GM23338 (cell line): ENCODE results near the gene GUCA1C. TPM values are rescaled to one million over a fixed set of nuclear protein-coding genes. Genes with fewer than 3 reads are reported as not detected.

Experiments
- ATAC-seq: fragments of 200-7000 bp; cut with Tn5 transposase; 3 replicates; pipeline ENCODE4 v1.9.1; 2020
- DNase-seq: peaks from one replicate; pipeline ENCODE4 v3.0.0-alpha.2; 2015; ENCODE audit warnings: low spot score
- H2AFZ ChIP-seq: fragments of 200-600 bp; sonication (generic); 2 replicates; pipeline ENCODE4 v1.8.0; 2016; ENCODE audit warnings: antibody characterized with exemption, mild to moderate bottlenecking, moderate library complexity
- H3F3A ChIP-seq: fragments of 200-600 bp; sonication (generic); replicated peaks from 2 replicates; pipeline ENCODE4 v1.8.0; 2017; ENCODE audit warnings: antibody characterized with exemption, mixed run types, low read depth
- H3K27ac ChIP-seq: fragments of 200-600 bp; sonication (generic); 2 replicates; pipeline ENCODE4 v1.6.1; 2016; ENCODE audit warnings: low read depth
- H3K27me3 ChIP-seq: fragments of 200-600 bp; sonication (generic); 2 replicates; pipeline ENCODE4 v1.8.0; 2016; ENCODE audit warnings: mild to moderate bottlenecking, mixed run types, moderate library complexity; ENCODE audit not compliant: insufficient read depth
- H3K36me3 ChIP-seq: fragments of 200-600 bp; sonication (generic); 2 replicates; pipeline ENCODE4 v1.8.0; 2016; ENCODE audit warnings: mild to moderate bottlenecking; ENCODE audit not compliant: insufficient read depth
- H3K4me1 ChIP-seq: fragments of 200-600 bp; sonication (generic); 2 replicates; pipeline ENCODE4 v1.8.0; 2016; ENCODE audit warnings: mild to moderate bottlenecking, moderate library complexity; ENCODE audit not compliant: insufficient read depth
- H3K4me2 ChIP-seq: fragments of 200-600 bp; sonication (generic); 2 replicates; pipeline ENCODE4 v1.7.1; 2017; ENCODE audit warnings: mixed run types
- H3K4me3 ChIP-seq: fragments of 200-600 bp; sonication (generic); 2 replicates; pipeline ENCODE4 v1.6.1; 2016; ENCODE audit warnings: mixed run types
- H3K79me2 ChIP-seq: fragments of 200-600 bp; sonication (generic); replicated peaks from 2 replicates; pipeline ENCODE4 v1.8.0; 2017; ENCODE audit warnings: mild to moderate bottlenecking; ENCODE audit not compliant: insufficient read depth
- H3K9me2 ChIP-seq: fragments of 200-600 bp; sonication (generic); 2 replicates; pipeline ENCODE4 v1.8.0; 2017; ENCODE audit not compliant: insufficient read depth
- H4K20me1 ChIP-seq: fragments of 200-600 bp; sonication (generic); replicated peaks from 2 replicates; pipeline ENCODE4 v1.8.0; 2017; ENCODE audit warnings: mild to moderate bottlenecking; ENCODE audit not compliant: insufficient read depth
- H3K27ac Mint-ChIP-seq: 2 replicates; pipeline ENCODE4 v1.8.0; 2020; ENCODE audit warnings: inconsistent platforms, mild to moderate bottlenecking, moderate library complexity, mixed read lengths
- H3K27me3 Mint-ChIP-seq: 3 replicates; pipeline ENCODE4 v1.8.0; 2022; ENCODE audit warnings: low read depth, mild to moderate bottlenecking, moderate library complexity, mixed read lengths, inconsistent platforms; ENCODE audit not compliant: insufficient read depth, poor library complexity
- H3K36me3 Mint-ChIP-seq: 3 replicates; pipeline ENCODE4 v1.8.0; 2021; ENCODE audit warnings: low read depth, mild to moderate bottlenecking, inconsistent platforms, moderate library complexity, mixed read lengths
- H3K4me1 Mint-ChIP-seq: 3 replicates; pipeline ENCODE4 v1.8.0; 2020; ENCODE audit warnings: mild to moderate bottlenecking, inconsistent platforms, mixed read lengths
- H3K4me3 Mint-ChIP-seq: 3 replicates; pipeline ENCODE4 v1.8.0; 2021; ENCODE audit warnings: moderate library complexity, mild to moderate bottlenecking, inconsistent platforms, mixed read lengths
- H3K9me3 Mint-ChIP-seq: 3 replicates; pipeline ENCODE4 v1.8.0; 2020; ENCODE audit warnings: moderate library complexity, mild to moderate bottlenecking, inconsistent platforms, mixed read lengths
- CTCF ChIP-seq, 2 experiments: fragments of 200-600 bp in 1 of 2; sonication (generic) in 1 of 2; conservative IDR thresholded peaks; 2 replicates each; pipeline versions ENCODE4 v1.5.1 to v1.6.1; 2016 to 2017; ENCODE audit warnings: antibody characterized with exemption in 2 of 2, low read depth in 2 of 2, mild to moderate bottlenecking in 2 of 2, moderate library complexity in 1 of 2
- ETS1 ChIP-seq: IDR thresholded peaks from 2 replicates; pipeline ENCODE4 v1.6.1; 2016; ENCODE audit warnings: antibody characterized with exemption
- EZH2 ChIP-seq: fragments of 200-600 bp; sonication (generic); IDR thresholded peaks from one replicate; pipeline ENCODE4 v1.8.0; 2017; ENCODE audit warnings: antibody characterized with exemption, mild to moderate bottlenecking, low read depth; ENCODE audit not compliant: unreplicated experiment
- JUNB ChIP-seq: IDR thresholded peaks from one replicate; pipeline ENCODE4 v1.6.1; 2016; ENCODE audit warnings: antibody characterized with exemption; ENCODE audit not compliant: unreplicated experiment
- NANOG ChIP-seq: IDR thresholded peaks from 2 replicates; pipeline ENCODE4 v1.6.1; 2016; ENCODE audit warnings: antibody characterized with exemption, borderline replicate concordance
- POLR2AphosphoS5 ChIP-seq: IDR thresholded peaks from 2 replicates; pipeline ENCODE4 v1.6.1; 2016; ENCODE audit warnings: antibody characterized with exemption, low read depth
- STAT1 ChIP-seq: IDR thresholded peaks from one replicate; pipeline ENCODE4 v1.6.1; 2016; ENCODE audit warnings: antibody characterized with exemption; ENCODE audit not compliant: unreplicated experiment
- ZNF114 ChIP-seq: fragments of 250-450 bp; sonication (Bioruptor Pico); IDR thresholded peaks from 2 replicates; pipeline ENCODE4 v1.5.0; 2020; ENCODE audit warnings: mild to moderate bottlenecking, moderate library complexity
- ZNF331 ChIP-seq: fragments of 250-450 bp; sonication (Bioruptor Pico); IDR thresholded peaks from 2 replicates; pipeline ENCODE4 v1.5.0; 2020; ENCODE audit warnings: low read depth, mild to moderate bottlenecking, moderate library complexity
- ZNF462 ChIP-seq: fragments of 250-450 bp; sonication (Bioruptor Pico); IDR thresholded peaks from 2 replicates; pipeline ENCODE4 v1.5.0; 2020; ENCODE audit warnings: mild to moderate bottlenecking, moderate library complexity
- polyA plus RNA-seq: library from polyadenylated mRNA; unstranded; fragments of >200 nt; fragmentation: Nextera tagmentation; extraction: Ambion mirVana; gene quantifications from 2 replicates; pipeline ENCODE4 v1.2.1, GENCODE V29; 2016
- total RNA-seq: library from RNA; depleted of rRNA; stranded (reverse); fragments of >200 nt; shearing (Covaris generic); gene quantifications from 2 replicates; pipeline ENCODE4 v1.2.3, GENCODE V29; 2014

The GUCA1C gene
- total and polyA plus RNA-seq, 2 experiments from 2014 or later: not detected

GRCh38 chr3:108951820-108952501 is 1.7 kb downstream of the GUCA1C start:
- no peaks in the 10 kb centered on the region for H3K27me3 Mint-ChIP-seq
- no peak for ATAC-seq

GRCh38 chr3:108947855-108948254 is 5.8 kb downstream of the GUCA1C start:
- no peak overlapping the region for H3K27ac Mint-ChIP-seq
- Histone ChIP-seq H4K20me1 (no peaks in the 10 kb centered on the region), H3K4me3 (no peak overlapping the region), H3K79me2 (no peaks in the 10 kb centered on the region), H3K4me1 (no peaks in the 10 kb centered on the region), H3K9me2 (no peaks in the 10 kb centered on the region), H3K36me3 (no peaks in the 10 kb centered on the region), H3K4me2 (no peak overlapping the region), H3K27ac (no peak overlapping the region), H3K27me3 (no peaks in the 10 kb centered on the region), H2AFZ (peak overlapping the region; percentile 72; the same call in 1 of the 2 replicates), H3F3A (no peaks in the 10 kb centered on the region)
- H3K27me3 Mint-ChIP-seq: no peaks in the 10 kb centered on the region
- H3K9me3 Mint-ChIP-seq: no peaks in the 10 kb centered on the region
- H3K4me1 Mint-ChIP-seq: no peaks in the 10 kb centered on the region; the same call in 2 of the 3 replicates
- DNase-seq (no peak), ATAC-seq (no peak)
- H3K4me3 Mint-ChIP-seq: no peak overlapping the region
- no peaks in the 10 kb centered on the region for H3K36me3 Mint-ChIP-seq
- TF ChIP-seq ZNF462 (CRISPR knock-in tag): no peak
- TF ChIP-seq ZNF114 (CRISPR knock-in tag): no peak
- no peak for TF ChIP-seq ETS1
- no peak for TF ChIP-seq STAT1
- TF ChIP-seq POLR2AphosphoS5: no peak
- no peak for TF ChIP-seq JUNB
- no peak for TF ChIP-seq EZH2
- TF ChIP-seq CTCF (conservative IDR thresholded peaks at IDR 0.05; ENCODE audit: low read depth in 2 of 2): no peak
- no peak for TF ChIP-seq ZNF331
- no peak for TF ChIP-seq NANOG

More at GRCh38 chr3:108951820-108952501, 1.7 kb downstream of the GUCA1C start:
- Histone ChIP-seq H3K27ac (no peak overlapping the region), H3K4me2 (no peak overlapping the region), H3K79me2 (no peaks in the 10 kb centered on the region), H3F3A (no peaks in the 10 kb centered on the region), H3K4me3 (no peak overlapping the region), H2AFZ (no peak overlapping the region), H3K27me3 (no peaks in the 10 kb centered on the region), H4K20me1 (no peaks in the 10 kb centered on the region), H3K9me2 (no peaks in the 10 kb centered on the region), H3K4me1 (no peaks in the 10 kb centered on the region), H3K36me3 (no peaks in the 10 kb centered on the region)
- H3K4me3 Mint-ChIP-seq: no peak overlapping the region
- H3K36me3 Mint-ChIP-seq: no peaks in the 10 kb centered on the region
- H3K27ac Mint-ChIP-seq: no peak overlapping the region
- H3K9me3 Mint-ChIP-seq: no peaks in the 10 kb centered on the region
- TF ChIP-seq POLR2AphosphoS5 (no peak), ZNF114 (CRISPR knock-in tag) (no peak)
- H3K4me1 Mint-ChIP-seq: no peaks in the 10 kb centered on the region
- no peak for DNase-seq
